WTC11 (cell line): Measurements from ENCODE around the gene LCN10. TPM values are rescaled to one million over a fixed set of nuclear protein-coding genes. Genes with fewer than 3 reads are reported as not detected.
A peak's percentile ranks its signal among the peaks of the same experiment; 100 is the strongest.

Experiments used
- ATAC-seq: fragments of 200-7000 bp; cut with Tn5 transposase; 2 replicates; pipeline ENCODE4 v1.10.0; 2021; ENCODE audit warnings: mild to moderate bottlenecking, moderate library complexity
- CTCF ChIA-PET: fragments of 300-600 bp; sonication (Branson Sonifier 250); formaldehyde crosslinking; loops from one replicate; lab custom pipeline; 2021; ENCODE audit warnings: antibody characterized with exemption; lab: Charles Lee
- POLR2A ChIA-PET: fragments of 350-600 bp; sonication (Branson Sonifier 250); formaldehyde crosslinking; loops from one replicate; lab custom pipeline; 2021; ENCODE audit warnings: antibody characterized with exemption; lab: Charles Lee
- DNase-seq: peaks from one replicate; pipeline ENCODE4 v3.0.0; 2021; ENCODE audit warnings: low spot score
- H3K27ac Mint-ChIP-seq: 2 replicates; pipeline ENCODE4 v1.8.0; 2021; ENCODE audit warnings: mixed read lengths
- H3K27me3 Mint-ChIP-seq: 2 replicates; pipeline ENCODE4 v1.8.0; 2021; ENCODE audit warnings: low read depth, mild to moderate bottlenecking, moderate library complexity, mixed read lengths
- H3K36me3 Mint-ChIP-seq: 2 replicates; pipeline ENCODE4 v1.8.0; 2021; ENCODE audit warnings: mixed read lengths
- H3K4me1 Mint-ChIP-seq: 2 replicates; pipeline ENCODE4 v1.8.0; 2022; ENCODE audit warnings: mixed read lengths
- H3K4me3 Mint-ChIP-seq: 2 replicates; pipeline ENCODE4 v1.8.0; 2021; ENCODE audit warnings: mild to moderate bottlenecking, moderate library complexity, mixed read lengths
- H3K9me3 Mint-ChIP-seq: 2 replicates; pipeline ENCODE4 v1.8.0; 2021; ENCODE audit warnings: mixed read lengths
- ATF1 ChIP-seq: sonication (generic); formaldehyde crosslinking; IDR thresholded peaks from 2 replicates; pipeline ENCODE4 v1.8.1; 2023; ENCODE audit warnings: mild to moderate bottlenecking, moderate library complexity, missing genetic modification reagents
- CREM ChIP-seq: sonication (generic); formaldehyde crosslinking; IDR thresholded peaks from 2 replicates; pipeline ENCODE4 v1.8.1; 2022; ENCODE audit warnings: mild to moderate bottlenecking, missing genetic modification reagents, moderate library complexity
- EMX1 ChIP-seq: fragments of 250-450 bp; sonication (Bioruptor Pico); IDR thresholded peaks from 2 replicates; pipeline ENCODE4 v1.8.0; 2021; ENCODE audit warnings: mild to moderate bottlenecking
- ETV6 ChIP-seq: sonication (generic); formaldehyde crosslinking; IDR thresholded peaks from 2 replicates; pipeline ENCODE4 v1.8.1; 2022; ENCODE audit warnings: mild to moderate bottlenecking, missing genetic modification reagents
- GRHL2 ChIP-seq: fragments of 250-450 bp; sonication (Bioruptor Pico); IDR thresholded peaks from 2 replicates; pipeline ENCODE4 v1.8.0; 2022; ENCODE audit warnings: mild to moderate bottlenecking, moderate library complexity; ENCODE audit not compliant: insufficient replicate concordance, severe bottlenecking
- HMGA2 ChIP-seq: fragments of 250-450 bp; sonication (Bioruptor Pico); IDR thresholded peaks from 2 replicates; pipeline ENCODE4 v1.4.0; 2021; ENCODE audit warnings: mild to moderate bottlenecking, moderate library complexity
- NFATC4 ChIP-seq: fragments of 250-450 bp; sonication (Bioruptor Pico); IDR thresholded peaks from 2 replicates; pipeline ENCODE4 v1.9.0; 2021; ENCODE audit warnings: mild to moderate bottlenecking
- NFE2L1 ChIP-seq: sonication (generic); formaldehyde crosslinking; IDR thresholded peaks from 2 replicates; pipeline ENCODE4 v1.8.1; 2023; ENCODE audit warnings: missing genetic modification reagents
- NR3C1 ChIP-seq: sonication (generic); formaldehyde crosslinking; conservative IDR thresholded peaks from 2 replicates; pipeline ENCODE4 v1.8.1; 2023; ENCODE audit warnings: low read depth, mild to moderate bottlenecking, missing genetic modification reagents
- OVOL2 ChIP-seq: fragments of 250-450 bp; sonication (Bioruptor Pico); IDR thresholded peaks from 2 replicates; pipeline ENCODE4 v1.9.0; 2021; ENCODE audit warnings: mild to moderate bottlenecking, borderline replicate concordance
- RORB ChIP-seq: fragments of 250-450 bp; sonication (Bioruptor Pico); IDR thresholded peaks from 2 replicates; pipeline ENCODE4 v1.9.0; 2021; ENCODE audit warnings: mild to moderate bottlenecking
- SMAD3 ChIP-seq: sonication (generic); formaldehyde crosslinking; IDR thresholded peaks from 2 replicates; pipeline ENCODE4 v1.8.0; 2022; ENCODE audit warnings: missing genetic modification reagents, mild to moderate bottlenecking, borderline replicate concordance
- TEAD4 ChIP-seq: sonication (generic); formaldehyde crosslinking; IDR thresholded peaks from 2 replicates; pipeline ENCODE4 v1.8.0; 2022; ENCODE audit warnings: mild to moderate bottlenecking, missing genetic modification reagents
- total RNA-seq: library from RNA; stranded (reverse); gene quantifications from 3 replicates; pipeline ENCODE4 v1.2.3, GENCODE V29; 2021
- TF ChIP-seq, protein P1 (sequence below): fragments of 250-450 bp; sonication (Bioruptor Pico); IDR thresholded peaks from 2 replicates; pipeline ENCODE4 v2.1.2; 2022; ENCODE audit warnings: mild to moderate bottlenecking, moderate library complexity
- TF ChIP-seq, protein P2 (sequence below): sonication (generic); formaldehyde crosslinking; IDR thresholded peaks from 2 replicates; pipeline ENCODE4 v1.8.1; 2023; ENCODE audit warnings: mild to moderate bottlenecking, missing genetic modification reagents
- TF ChIP-seq, protein P3 (sequence below): fragments of 250-450 bp; sonication (Bioruptor Pico); IDR thresholded peaks from 2 replicates; pipeline ENCODE4 v1.9.0; 2021; ENCODE audit warnings: mild to moderate bottlenecking
- TF ChIP-seq, protein P4 (sequence below): sonication (generic); formaldehyde crosslinking; IDR thresholded peaks from 2 replicates; pipeline ENCODE4 v1.8.0; 2022; ENCODE audit warnings: mild to moderate bottlenecking, missing genetic modification reagents
- TF ChIP-seq, protein P5 (sequence below): fragments of 250-450 bp; sonication (Bioruptor Pico); conservative IDR thresholded peaks from 2 replicates; pipeline ENCODE4 v1.9.0; 2021; ENCODE audit warnings: mild to moderate bottlenecking
- TF ChIP-seq, protein P6 (sequence below): sonication (generic); formaldehyde crosslinking; IDR thresholded peaks from 2 replicates; pipeline ENCODE4 v1.8.1; 2023; ENCODE audit warnings: mild to moderate bottlenecking, missing genetic modification reagents, borderline replicate concordance

The LCN10 gene
- total RNA-seq, 1 experiment from 2014 or later: 2.4 TPM

DNA sequence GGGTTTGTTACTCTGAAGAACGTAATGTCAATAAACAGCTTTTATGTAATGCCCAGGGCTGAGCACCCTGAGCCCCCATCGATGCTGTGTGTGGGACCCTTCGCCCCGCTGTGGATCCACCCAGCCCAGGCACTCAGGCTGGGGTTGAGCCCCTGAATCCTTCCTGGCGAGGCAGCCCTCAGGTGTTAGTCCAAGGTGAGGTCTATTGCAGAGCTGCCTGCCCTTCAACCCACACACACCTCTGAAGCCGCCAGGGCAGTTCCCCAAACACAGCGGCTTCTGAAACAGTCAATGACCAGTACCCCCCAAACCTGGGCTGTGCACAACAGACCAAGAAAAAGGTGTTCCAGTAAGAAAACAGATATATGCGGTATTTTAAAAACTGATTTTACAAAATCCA lies 18.8 kb downstream of the LCN10 start:
- ChIA-PET POLR2A (interaction anchor here (1.0 to 1.5 kb wide), 2 partner anchors 9 to 10 kb away, joined by 4 read pairs; no protein-coding TSS in a partner anchor), CTCF (interaction anchor here (0.5 to 1.2 kb wide), 2 partner anchors 53 to 119 kb away, joined by 3 to 5 read pairs; no protein-coding TSS in a partner anchor)
- H3K27me3 Mint-ChIP-seq: no peaks in the 10 kb centered on the region
- H3K9me3 Mint-ChIP-seq: no peaks in the 10 kb centered on the region
- no peak for DNase-seq
- H3K4me1 Mint-ChIP-seq: peaks cover 17% of the 10 kb centered on the region
- 0 out of 2 replicates have a peak overlapping the region, but pooled peaks have one; percentile 60 for H3K27ac Mint-ChIP-seq
- no peak overlapping the region for H3K4me3 Mint-ChIP-seq
- TF ChIP-seq GRHL2 (CRISPR knock-in tag) (no peak), NFE2L1 (CRISPR knock-in tag) (no peak), ATF1 (no peak), SMAD3 (no peak), NFATC4 (CRISPR knock-in tag) (peak; percentile 65; the same call in 1 of the 2 replicates), TEAD4 (CRISPR knock-in tag) (no peak)
- TF ChIP-seq, protein P1, sequence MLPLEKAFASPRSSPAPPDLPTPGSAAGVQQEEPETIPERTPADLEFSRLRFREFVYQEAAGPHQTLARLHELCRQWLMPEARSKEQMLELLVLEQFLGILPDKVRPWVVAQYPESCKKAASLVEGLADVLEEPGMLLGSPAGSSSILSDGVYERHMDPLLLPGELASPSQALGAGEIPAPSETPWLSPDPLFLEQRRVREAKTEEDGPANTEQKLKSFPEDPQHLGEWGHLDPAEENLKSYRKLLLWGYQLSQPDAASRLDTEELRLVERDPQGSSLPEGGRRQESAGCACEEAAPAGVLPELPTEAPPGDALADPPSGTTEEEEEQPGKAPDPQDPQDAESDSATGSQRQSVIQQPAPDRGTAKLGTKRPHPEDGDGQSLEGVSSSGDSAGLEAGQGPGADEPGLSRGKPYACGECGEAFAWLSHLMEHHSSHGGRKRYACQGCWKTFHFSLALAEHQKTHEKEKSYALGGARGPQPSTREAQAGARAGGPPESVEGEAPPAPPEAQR: no peak
- TF ChIP-seq, protein P2, sequence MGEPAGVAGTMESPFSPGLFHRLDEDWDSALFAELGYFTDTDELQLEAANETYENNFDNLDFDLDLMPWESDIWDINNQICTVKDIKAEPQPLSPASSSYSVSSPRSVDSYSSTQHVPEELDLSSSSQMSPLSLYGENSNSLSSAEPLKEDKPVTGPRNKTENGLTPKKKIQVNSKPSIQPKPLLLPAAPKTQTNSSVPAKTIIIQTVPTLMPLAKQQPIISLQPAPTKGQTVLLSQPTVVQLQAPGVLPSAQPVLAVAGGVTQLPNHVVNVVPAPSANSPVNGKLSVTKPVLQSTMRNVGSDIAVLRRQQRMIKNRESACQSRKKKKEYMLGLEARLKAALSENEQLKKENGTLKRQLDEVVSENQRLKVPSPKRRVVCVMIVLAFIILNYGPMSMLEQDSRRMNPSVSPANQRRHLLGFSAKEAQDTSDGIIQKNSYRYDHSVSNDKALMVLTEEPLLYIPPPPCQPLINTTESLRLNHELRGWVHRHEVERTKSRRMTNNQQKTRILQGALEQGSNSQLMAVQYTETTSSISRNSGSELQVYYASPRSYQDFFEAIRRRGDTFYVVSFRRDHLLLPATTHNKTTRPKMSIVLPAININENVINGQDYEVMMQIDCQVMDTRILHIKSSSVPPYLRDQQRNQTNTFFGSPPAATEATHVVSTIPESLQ (CRISPR knock-in tag): no peak
- TF ChIP-seq, protein P3, sequence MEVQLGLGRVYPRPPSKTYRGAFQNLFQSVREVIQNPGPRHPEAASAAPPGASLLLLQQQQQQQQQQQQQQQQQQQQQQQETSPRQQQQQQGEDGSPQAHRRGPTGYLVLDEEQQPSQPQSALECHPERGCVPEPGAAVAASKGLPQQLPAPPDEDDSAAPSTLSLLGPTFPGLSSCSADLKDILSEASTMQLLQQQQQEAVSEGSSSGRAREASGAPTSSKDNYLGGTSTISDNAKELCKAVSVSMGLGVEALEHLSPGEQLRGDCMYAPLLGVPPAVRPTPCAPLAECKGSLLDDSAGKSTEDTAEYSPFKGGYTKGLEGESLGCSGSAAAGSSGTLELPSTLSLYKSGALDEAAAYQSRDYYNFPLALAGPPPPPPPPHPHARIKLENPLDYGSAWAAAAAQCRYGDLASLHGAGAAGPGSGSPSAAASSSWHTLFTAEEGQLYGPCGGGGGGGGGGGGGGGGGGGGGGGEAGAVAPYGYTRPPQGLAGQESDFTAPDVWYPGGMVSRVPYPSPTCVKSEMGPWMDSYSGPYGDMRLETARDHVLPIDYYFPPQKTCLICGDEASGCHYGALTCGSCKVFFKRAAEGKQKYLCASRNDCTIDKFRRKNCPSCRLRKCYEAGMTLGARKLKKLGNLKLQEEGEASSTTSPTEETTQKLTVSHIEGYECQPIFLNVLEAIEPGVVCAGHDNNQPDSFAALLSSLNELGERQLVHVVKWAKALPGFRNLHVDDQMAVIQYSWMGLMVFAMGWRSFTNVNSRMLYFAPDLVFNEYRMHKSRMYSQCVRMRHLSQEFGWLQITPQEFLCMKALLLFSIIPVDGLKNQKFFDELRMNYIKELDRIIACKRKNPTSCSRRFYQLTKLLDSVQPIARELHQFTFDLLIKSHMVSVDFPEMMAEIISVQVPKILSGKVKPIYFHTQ: no peak
- TF ChIP-seq, protein P4, sequence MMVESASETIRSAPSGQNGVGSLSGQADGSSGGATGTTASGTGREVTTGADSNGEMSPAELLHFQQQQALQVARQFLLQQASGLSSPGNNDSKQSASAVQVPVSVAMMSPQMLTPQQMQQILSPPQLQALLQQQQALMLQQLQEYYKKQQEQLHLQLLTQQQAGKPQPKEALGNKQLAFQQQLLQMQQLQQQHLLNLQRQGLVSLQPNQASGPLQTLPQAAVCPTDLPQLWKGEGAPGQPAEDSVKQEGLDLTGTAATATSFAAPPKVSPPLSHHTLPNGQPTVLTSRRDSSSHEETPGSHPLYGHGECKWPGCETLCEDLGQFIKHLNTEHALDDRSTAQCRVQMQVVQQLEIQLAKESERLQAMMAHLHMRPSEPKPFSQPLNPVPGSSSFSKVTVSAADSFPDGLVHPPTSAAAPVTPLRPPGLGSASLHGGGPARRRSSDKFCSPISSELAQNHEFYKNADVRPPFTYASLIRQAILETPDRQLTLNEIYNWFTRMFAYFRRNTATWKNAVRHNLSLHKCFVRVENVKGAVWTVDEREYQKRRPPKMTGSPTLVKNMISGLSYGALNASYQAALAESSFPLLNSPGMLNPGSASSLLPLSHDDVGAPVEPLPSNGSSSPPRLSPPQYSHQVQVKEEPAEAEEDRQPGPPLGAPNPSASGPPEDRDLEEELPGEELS: no peak
- TF ChIP-seq, protein P5, sequence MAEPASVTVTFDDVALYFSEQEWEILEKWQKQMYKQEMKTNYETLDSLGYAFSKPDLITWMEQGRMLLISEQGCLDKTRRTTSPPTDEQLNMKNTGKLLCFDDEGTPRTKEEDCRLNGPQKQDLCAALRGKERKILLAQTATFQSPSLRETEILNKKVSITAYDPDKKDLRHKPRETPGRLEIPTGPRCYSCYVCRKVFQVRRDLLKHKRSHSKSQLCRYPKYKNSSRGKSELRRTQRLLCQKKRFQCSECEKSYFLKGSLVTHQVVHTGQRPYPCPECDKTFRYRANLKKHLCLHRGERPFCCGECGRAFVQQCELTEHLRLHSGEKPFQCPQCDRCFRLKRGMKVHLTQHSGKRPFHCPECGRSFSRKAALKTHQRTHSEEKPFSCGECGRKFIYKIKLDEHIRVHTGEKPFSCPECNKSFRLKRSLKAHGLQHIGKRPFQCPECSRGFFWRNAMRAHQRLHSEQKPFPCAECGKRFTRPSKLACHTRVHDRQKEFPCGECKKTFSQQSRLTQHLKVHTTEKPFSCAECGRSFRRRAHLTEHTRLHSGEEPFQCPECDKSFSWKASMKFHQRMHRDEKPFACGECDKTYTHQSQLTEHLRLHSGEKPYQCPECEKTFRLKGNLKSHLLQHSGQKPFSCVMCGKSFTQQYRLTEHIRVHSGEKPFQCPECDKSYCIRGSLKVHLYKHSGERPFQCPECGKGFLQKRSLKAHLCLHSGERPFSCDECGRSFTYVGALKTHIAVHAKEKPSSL (CRISPR knock-in tag): peak; percentile 36; the same call in 1 of the 2 replicates
- peaks cover 39% of the 10 kb centered on the region for H3K36me3 Mint-ChIP-seq
- ATAC-seq: no peak

DNA sequence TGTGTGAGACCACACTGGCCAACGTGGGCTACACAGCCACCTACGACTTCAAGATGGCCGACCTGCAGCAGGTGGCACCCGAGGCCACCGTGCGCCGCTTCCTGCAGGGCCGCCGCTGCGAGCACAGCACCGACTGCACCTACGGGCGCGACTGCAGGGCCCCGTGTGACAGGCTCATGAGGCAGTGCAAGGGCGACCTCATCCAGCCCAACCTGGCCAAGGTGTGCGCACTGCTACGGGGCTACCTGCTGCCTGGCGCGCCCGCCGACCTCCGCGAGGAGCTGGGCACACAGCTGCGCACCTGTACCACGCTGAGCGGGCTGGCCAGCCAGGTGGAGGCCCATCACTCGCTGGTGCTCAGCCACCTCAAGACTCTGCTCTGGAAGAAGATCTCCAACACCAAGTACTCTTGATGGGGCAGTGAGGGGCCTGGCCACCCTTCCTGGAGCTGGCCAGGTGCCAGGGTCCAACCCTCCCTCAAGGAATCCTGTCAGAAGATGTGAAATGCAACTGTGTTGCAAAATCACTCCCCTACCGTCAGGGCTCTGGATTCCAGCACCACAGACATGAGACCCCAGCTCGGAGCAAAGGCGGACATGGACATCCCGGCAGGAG lies 19.3 kb downstream of the LCN10 start:
- CTCF ChIA-PET: interaction anchor here (0.5 to 2.9 kb wide), 5 partner anchors 10 to 119 kb away, joined by 3 to 12 read pairs (median 6); partner anchors contain the start of genes LCN10 and LCN8
- peak; percentile 1 for ATAC-seq
- no peak overlapping the region for H3K4me3 Mint-ChIP-seq
- no peak overlapping the region for H3K27ac Mint-ChIP-seq
- peaks cover 39% of the 10 kb centered on the region for H3K36me3 Mint-ChIP-seq
- DNase-seq: no peak
- peaks cover 17% of the 10 kb centered on the region for H3K4me1 Mint-ChIP-seq
- no peaks in the 10 kb centered on the region for H3K9me3 Mint-ChIP-seq
- H3K27me3 Mint-ChIP-seq: no peaks in the 10 kb centered on the region
- POLR2A ChIA-PET: interaction anchor here (1.0 to 1.5 kb wide), 2 partner anchors 9 to 10 kb away, joined by 4 read pairs; no protein-coding TSS in a partner anchor
- TF ChIP-seq NFATC4 (CRISPR knock-in tag) (peak; percentile 61; the same call in 1 of the 2 replicates), EMX1 (CRISPR knock-in tag) (no peak), ETV6 (CRISPR knock-in tag) (no peak; the same call in 1 of the 2 replicates), SMAD3 (no peak), NR3C1 (CRISPR knock-in tag) (no peak), OVOL2 (CRISPR knock-in tag) (no peak), HMGA2 (CRISPR knock-in tag) (no peak), RORB (CRISPR knock-in tag) (no peak), CREM (CRISPR knock-in tag) (no peak)
- TF ChIP-seq, protein P6, sequence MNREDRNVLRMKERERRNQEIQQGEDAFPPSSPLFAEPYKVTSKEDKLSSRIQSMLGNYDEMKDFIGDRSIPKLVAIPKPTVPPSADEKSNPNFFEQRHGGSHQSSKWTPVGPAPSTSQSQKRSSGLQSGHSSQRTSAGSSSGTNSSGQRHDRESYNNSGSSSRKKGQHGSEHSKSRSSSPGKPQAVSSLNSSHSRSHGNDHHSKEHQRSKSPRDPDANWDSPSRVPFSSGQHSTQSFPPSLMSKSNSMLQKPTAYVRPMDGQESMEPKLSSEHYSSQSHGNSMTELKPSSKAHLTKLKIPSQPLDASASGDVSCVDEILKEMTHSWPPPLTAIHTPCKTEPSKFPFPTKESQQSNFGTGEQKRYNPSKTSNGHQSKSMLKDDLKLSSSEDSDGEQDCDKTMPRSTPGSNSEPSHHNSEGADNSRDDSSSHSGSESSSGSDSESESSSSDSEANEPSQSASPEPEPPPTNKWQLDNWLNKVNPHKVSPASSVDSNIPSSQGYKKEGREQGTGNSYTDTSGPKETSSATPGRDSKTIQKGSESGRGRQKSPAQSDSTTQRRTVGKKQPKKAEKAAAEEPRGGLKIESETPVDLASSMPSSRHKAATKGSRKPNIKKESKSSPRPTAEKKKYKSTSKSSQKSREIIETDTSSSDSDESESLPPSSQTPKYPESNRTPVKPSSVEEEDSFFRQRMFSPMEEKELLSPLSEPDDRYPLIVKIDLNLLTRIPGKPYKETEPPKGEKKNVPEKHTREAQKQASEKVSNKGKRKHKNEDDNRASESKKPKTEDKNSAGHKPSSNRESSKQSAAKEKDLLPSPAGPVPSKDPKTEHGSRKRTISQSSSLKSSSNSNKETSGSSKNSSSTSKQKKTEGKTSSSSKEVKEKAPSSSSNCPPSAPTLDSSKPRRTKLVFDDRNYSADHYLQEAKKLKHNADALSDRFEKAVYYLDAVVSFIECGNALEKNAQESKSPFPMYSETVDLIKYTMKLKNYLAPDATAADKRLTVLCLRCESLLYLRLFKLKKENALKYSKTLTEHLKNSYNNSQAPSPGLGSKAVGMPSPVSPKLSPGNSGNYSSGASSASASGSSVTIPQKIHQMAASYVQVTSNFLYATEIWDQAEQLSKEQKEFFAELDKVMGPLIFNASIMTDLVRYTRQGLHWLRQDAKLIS (CRISPR knock-in tag): no peak
